HCT116 (cell line): Measurements from ENCODE around the gene SIN3B. TPM values are rescaled to one million over a fixed set of nuclear protein-coding genes. Genes with fewer than 3 reads are reported as not detected.

ENCODE experiments used
- ATAC-seq: fragments of 200-7000 bp; cut with Tn5 transposase; 2 replicates; pipeline ENCODE4 v1.9.1; 2020; ENCODE audit warnings: mild to moderate bottlenecking, moderate library complexity
- BruUV-seq: library from RNA; stranded (reverse); fragments of 400-500 nt; replicated peaks from 2 replicates; lab custom pipeline; 2021; lab: Mats Ljungman, UMichigan
- CTCF ChIA-PET: fragments of 300-600 bp; sonication (Branson Sonifier 250); formaldehyde crosslinking; loops from one replicate; lab custom pipeline; 2021; ENCODE audit warnings: antibody characterized with exemption; lab: Charles Lee
- POLR2A ChIA-PET: fragments of 300-600, 350-600 bp; sonication (Branson Sonifier 250); formaldehyde crosslinking; loops from one replicate; lab custom pipeline; 2021; ENCODE audit warnings: antibody characterized with exemption; lab: Charles Lee
- RAD21 ChIA-PET, 2 experiments: fragments of 300-600 bp; sonication (Branson Sonifier 250); formaldehyde crosslinking; loops; one replicate each; lab custom pipeline; 2023; ENCODE audit warnings: low total read pairs in 2 of 2; ENCODE audit not compliant: uncharacterized antibody in 2 of 2, unreplicated experiment in 2 of 2, low non-redundant PET in 1 of 2; lab: Charles Lee
- DNase-seq: peaks from one replicate; pipeline ENCODE4 v3.0.0-alpha.2; 2010; ENCODE audit warnings: low read depth, low spot score
- H2AFZ ChIP-seq: fragments of 200-600 bp; shearing (Covaris generic), sonication (generic); 2 replicates; pipeline ENCODE4 v1.6.1; 2017; ENCODE audit warnings: low read depth, mixed run types, mixed read lengths, antibody characterized with exemption, low read length; ENCODE audit not compliant: poor library complexity, severe bottlenecking
- H3K27ac ChIP-seq: 2 replicates; pipeline ENCODE4 v1.5.1; 2012; ENCODE audit warnings: low read depth, low read length
- H3K27me3 ChIP-seq: fragments of 200-600 bp; sonication (generic); 2 replicates; pipeline ENCODE4 v1.6.1; 2016; ENCODE audit warnings: mixed run types, low read length, mixed read lengths; ENCODE audit not compliant: insufficient read depth
- H3K36me3 ChIP-seq, 2 experiments: fragments of 200-500 bp in 1 of 2; fragments of 200-600 bp in 1 of 2; sonication (Bioruptor generic) in 1 of 2; sonication (generic) in 1 of 2; 2 replicates each; pipeline versions ENCODE4 v1.5.1 to v1.6.1; 2014 to 2016; ENCODE audit warnings: low read length in 2 of 2, inconsistent platforms in 1 of 2, mixed read lengths in 1 of 2, mixed run types in 1 of 2; ENCODE audit not compliant: insufficient read depth in 2 of 2, control insufficient read depth in 1 of 2
- H3K4me1 ChIP-seq, 2 experiments: fragments of 200-600 bp in 1 of 2; sonication (generic) in 1 of 2; 2 replicates each; pipeline versions ENCODE4 v1.5.1 to v1.6.1; 2012 to 2017; ENCODE audit warnings: low read length in 2 of 2, inconsistent platforms in 1 of 2, mild to moderate bottlenecking in 1 of 2, mixed read lengths in 1 of 2, mixed run types in 1 of 2, moderate library complexity in 1 of 2; ENCODE audit not compliant: insufficient read depth in 2 of 2, control insufficient read depth in 1 of 2
- H3K4me2 ChIP-seq: fragments of 200-600 bp; sonication (generic); 2 replicates; pipeline ENCODE4 v1.6.1; 2017; ENCODE audit warnings: mixed run types, low read length, mixed read lengths
- H3K4me3 ChIP-seq, 2 experiments: fragments of 200-600 bp in 1 of 2; sonication (generic) in 1 of 2; replicated peaks in 1 of 2; 2 replicates each; pipeline ENCODE4 v1.5.1; 2011 to 2016; ENCODE audit warnings: low read length in 2 of 2, control low read depth in 1 of 2, low read depth in 1 of 2, mild to moderate bottlenecking in 1 of 2, mixed read lengths in 1 of 2, mixed run types in 1 of 2
- H3K79me2 ChIP-seq: fragments of 200-600 bp; sonication (generic); 2 replicates; pipeline ENCODE4 v1.6.1; 2017; ENCODE audit warnings: mild to moderate bottlenecking, mixed run types, low read length, moderate library complexity, mixed read lengths; ENCODE audit not compliant: insufficient read depth
- H3K9ac ChIP-seq: fragments of 200-600 bp; sonication (generic); 2 replicates; pipeline ENCODE4 v1.6.1; 2016; ENCODE audit warnings: low read length, mixed read lengths
- H3K9me2 ChIP-seq: fragments of 200-600 bp; sonication (generic), shearing (Covaris generic); 2 replicates; pipeline ENCODE4 v1.6.1; 2017; ENCODE audit warnings: mixed run types, mild to moderate bottlenecking, moderate library complexity; ENCODE audit not compliant: insufficient read depth
- H3K9me3 ChIP-seq, 2 experiments: fragments of 200-500 bp in 1 of 2; fragments of 200-600 bp in 1 of 2; sonication (Bioruptor generic) in 1 of 2; sonication (generic) in 1 of 2; 2 replicates each; pipeline ENCODE4 v1.6.1; 2014 to 2017; ENCODE audit warnings: low read length in 2 of 2, mixed read lengths in 2 of 2, inconsistent platforms in 1 of 2, low read depth in 1 of 2, mild to moderate bottlenecking in 1 of 2, mixed run types in 1 of 2, moderate library complexity in 1 of 2; ENCODE audit not compliant: control insufficient read depth in 1 of 2, insufficient read depth in 1 of 2
- H4K20me1 ChIP-seq: fragments of 200-600 bp; sonication (generic), shearing (Covaris generic); 2 replicates; pipeline ENCODE4 v1.6.1; 2017; ENCODE audit warnings: mixed run types, mild to moderate bottlenecking, moderate library complexity; ENCODE audit not compliant: insufficient read depth
- ATF3 ChIP-seq: IDR thresholded peaks from 2 replicates; pipeline ENCODE4 v1.6.1; 2012
- CEBPB ChIP-seq: IDR thresholded peaks from 2 replicates; pipeline ENCODE4 v1.6.1; 2012; ENCODE audit warnings: low read depth
- CTCF ChIP-seq, 3 experiments: fragments of 200-600 bp in 1 of 3; sonication (generic) in 1 of 3; IDR thresholded peaks in 2 of 3; conservative IDR thresholded peaks in 1 of 3; 2 replicates each; pipeline ENCODE4 v1.5.1; 2012 to 2017; ENCODE audit warnings: low read depth in 2 of 3, low read length in 2 of 3, antibody characterized with exemption in 1 of 3, borderline replicate concordance in 1 of 3, control low read depth in 1 of 3, mild to moderate bottlenecking in 1 of 3, mixed read lengths in 1 of 3, mixed run types in 1 of 3, moderate library complexity in 1 of 3; ENCODE audit not compliant: insufficient read depth in 1 of 3
- EGR1 ChIP-seq: IDR thresholded peaks from 2 replicates; pipeline ENCODE4 v1.6.1; 2012; ENCODE audit warnings: low read depth
- ELF1 ChIP-seq: IDR thresholded peaks from 2 replicates; pipeline ENCODE4 v1.6.1; 2012; ENCODE audit warnings: low read depth, borderline replicate concordance
- EZH2 ChIP-seq: fragments of 200-600 bp; sonication (generic); IDR thresholded peaks from 2 replicates; pipeline ENCODE4 v1.6.1; 2017; ENCODE audit warnings: antibody characterized with exemption, mixed run types
- EZH2phosphoT487 ChIP-seq: fragments of 200-600 bp; IDR thresholded peaks from 2 replicates; pipeline ENCODE4 v1.6.1; 2018; ENCODE audit warnings: antibody characterized with exemption, borderline replicate concordance
- FOSL1 ChIP-seq: IDR thresholded peaks from 2 replicates; pipeline ENCODE4 v1.6.1; 2012; ENCODE audit warnings: low read depth
- MAX ChIP-seq: IDR thresholded peaks from 2 replicates; pipeline ENCODE4 v1.6.1; 2012
- POLR2AphosphoS5 ChIP-seq: IDR thresholded peaks from 2 replicates; pipeline ENCODE4 v1.6.1; 2011; ENCODE audit warnings: mild to moderate bottlenecking, low read depth, low read length, moderate library complexity
- RAD21 ChIP-seq: IDR thresholded peaks from 2 replicates; pipeline ENCODE4 v1.6.1; 2012; ENCODE audit warnings: low read depth, mild to moderate bottlenecking
- REST ChIP-seq: IDR thresholded peaks from 2 replicates; pipeline ENCODE4 v1.6.1; 2012; ENCODE audit warnings: low read depth
- SP1 ChIP-seq: IDR thresholded peaks from 2 replicates; pipeline ENCODE4 v1.6.1; 2012; ENCODE audit warnings: low read depth
- SRF ChIP-seq: IDR thresholded peaks from 2 replicates; pipeline ENCODE4 v1.6.1; 2012; ENCODE audit warnings: low read depth
- TCF7L2 ChIP-seq: IDR thresholded peaks from 2 replicates; pipeline ENCODE4 v1.7.0; 2011; ENCODE audit warnings: borderline replicate concordance, inconsistent platforms; ENCODE audit not compliant: insufficient read depth, insufficient read length; ENCODE audit errors: extremely low read depth
- YY1 ChIP-seq: IDR thresholded peaks from 2 replicates; pipeline ENCODE4 v1.6.1; 2011; ENCODE audit warnings: low read length, low read depth, moderate library complexity, mild to moderate bottlenecking; ENCODE audit not compliant: insufficient replicate concordance; ENCODE audit errors: extremely low read depth
- ZBTB33 ChIP-seq: IDR thresholded peaks from 2 replicates; pipeline ENCODE4 v1.6.1; 2011; ENCODE audit warnings: mild to moderate bottlenecking, low read length, moderate library complexity; ENCODE audit not compliant: insufficient replicate concordance; ENCODE audit errors: extremely low read depth
- ZFX ChIP-seq: fragments of 450-650 bp; IDR thresholded peaks from 2 replicates; pipeline ENCODE4 v1.6.1; 2017
- ZNF274 ChIP-seq: fragments of 200-500 bp; sonication (Bioruptor generic); IDR thresholded peaks from 2 replicates; pipeline ENCODE4 v1.6.1; 2014; ENCODE audit warnings: mild to moderate bottlenecking, low read depth, low read length, inconsistent platforms
- intact Hi-C: fragments of 100-400 bp; cut with micrococcal nuclease; formaldehyde crosslinking; loops from 2 replicates; pipeline ENCODE4 v1.10.0; 2022
- total RNA-seq: library from RNA; stranded (reverse); gene quantifications from one replicate; pipeline ENCODE4 v1.2.1, GENCODE V29; 2021; ENCODE audit not compliant: unreplicated experiment

The SIN3B gene
- total RNA-seq, 1 experiment from 2014 or later: 59.9 TPM

- intact Hi-C loops: no loop called here
- RAD21 ChIA-PET: no interaction called here
- Histone ChIP-seq H3K9ac (no peak overlapping the region), H3K4me1 (peaks cover 2 to 4% of the 10 kb centered on the region in 2 experiments; a peak in 2 of 4 replicates), H3K27me3 (no peaks in the 10 kb centered on the region), H3K4me3 (no peak overlapping the region), H4K20me1 (no peaks in the 10 kb centered on the region), H3K4me2 (no peak overlapping the region), H3K79me2 (no peaks in the 10 kb centered on the region), H3K27ac (no peak overlapping the region), H3K36me3 (no peaks in the 10 kb centered on the region), H3K9me3 (no peaks in the 10 kb centered on the region), H2AFZ (no peak overlapping the region), H3K9me2 (no peaks in the 10 kb centered on the region)
- ATAC-seq (no peak), DNase-seq (no peak)
- TF ChIP-seq EZH2phosphoT487: no peak
- TF ChIP-seq TCF7L2: no peak
- TF ChIP-seq RAD21: no peak
- TF ChIP-seq REST: no peak
- TF ChIP-seq ZNF274: no peak
- TF ChIP-seq SRF: no peak
- no peak for TF ChIP-seq CTCF (IDR thresholded peaks at IDR 0.05 in 2 of 3, conservative IDR thresholded peaks at IDR 0.05 in 1 of 3; ENCODE audit: borderline replicate concordance in 1 of 3, insufficient read depth in 1 of 3, low read depth in 2 of 3, low read length in 2 of 3)
- TF ChIP-seq CEBPB: no peak
- no peak for TF ChIP-seq YY1
- no peak for TF ChIP-seq ZBTB33
- no peak for TF ChIP-seq ATF3
- TF ChIP-seq EZH2: no peak
- no peak for TF ChIP-seq POLR2AphosphoS5
- no peak for TF ChIP-seq ELF1
- TF ChIP-seq ZFX: no peak
- TF ChIP-seq FOSL1: no peak
- TF ChIP-seq EGR1: no peak
- no peak for TF ChIP-seq MAX
- TF ChIP-seq SP1: no peak
- no TSS peak for BruUV-seq
- POLR2A ChIA-PET: no interaction called here
- CTCF ChIA-PET: no interaction called here
Observed at GRCh38 chr19:16891696-16892382, 62.6 kb downstream of the SIN3B start.
